Measurements from ENCODE around the gene DHFR.

DHFR gene

GRCh38 chr5:80697100-80697499 lies 42.3 kb upstream of the DHFR start:
- H3K9me3 ChIP-seq: no peaks in the 10 kb centered on the region
- no peaks in the 10 kb centered on the region for H3K4me1 ChIP-seq
- no peak overlapping the region for H3K4me3 ChIP-seq (ENCODE audit: low read depth, low read length)
- H3K27me3 ChIP-seq: no peaks in the 10 kb centered on the region
- DNase-seq: no peak
- TF ChIP-seq CTCF (IDR thresholded peaks at IDR 0.05; ENCODE audit: low read depth, low read length): no peak
- H3K36me3 ChIP-seq: no peaks in the 10 kb centered on the region; the same call in 1 of the 2 replicates

- H3K27me3 ChIP-seq: no peaks in the 10 kb centered on the region
- H3K4me3 ChIP-seq (ENCODE audit: low read depth, low read length): no peak overlapping the region
- no peak for DNase-seq
- no peaks in the 10 kb centered on the region for H3K9me3 ChIP-seq
- no peaks in the 10 kb centered on the region; the same call in 1 of the 2 replicates for H3K36me3 ChIP-seq
- no peak for TF ChIP-seq CTCF (IDR thresholded peaks at IDR 0.05; ENCODE audit: low read depth, low read length)
- no peaks in the 10 kb centered on the region for H3K4me1 ChIP-seq
Measured at GRCh38 chr5:80696450-80696849, 41.7 kb upstream of the DHFR start.

- H3K4me3 ChIP-seq (ENCODE audit: low read depth, low read length): no peak overlapping the region
- DNase-seq: no peak
- H3K27me3 ChIP-seq: no peaks in the 10 kb centered on the region
- no peaks in the 10 kb centered on the region; the same call in 1 of the 2 replicates for H3K36me3 ChIP-seq
- no peaks in the 10 kb centered on the region for H3K9me3 ChIP-seq
- TF ChIP-seq CTCF (IDR thresholded peaks at IDR 0.05; ENCODE audit: low read depth, low read length): no peak
- no peaks in the 10 kb centered on the region for H3K4me1 ChIP-seq
Measured at GRCh38 chr5:80695666-80696065, 40.9 kb upstream of the DHFR start.

- no peak for TF ChIP-seq CTCF (IDR thresholded peaks at IDR 0.05; ENCODE audit: low read depth, low read length)
- H3K27me3 ChIP-seq: no peaks in the 10 kb centered on the region
- H3K4me1 ChIP-seq: no peaks in the 10 kb centered on the region
- H3K4me3 ChIP-seq (ENCODE audit: low read depth, low read length): no peak overlapping the region
- H3K36me3 ChIP-seq: no peaks in the 10 kb centered on the region
- H3K9me3 ChIP-seq: no peaks in the 10 kb centered on the region
- DNase-seq: no peak
Measured at GRCh38 chr5:80689627-80690026, 34.8 kb upstream of the DHFR start.

GRCh38 chr5:80688648-80689420 lies 34.1 kb upstream of the DHFR start:
- DNase-seq: no peak
- no peaks in the 10 kb centered on the region for H3K9me3 ChIP-seq
- no peaks in the 10 kb centered on the region for H3K4me1 ChIP-seq
- no peaks in the 10 kb centered on the region for H3K27me3 ChIP-seq
- H3K36me3 ChIP-seq: no peaks in the 10 kb centered on the region
- no peak overlapping the region for H3K4me3 ChIP-seq (ENCODE audit: low read depth, low read length)
- no peak for TF ChIP-seq CTCF (IDR thresholded peaks at IDR 0.05; ENCODE audit: low read depth, low read length)

- Histone ChIP-seq H3K4me3 (ENCODE audit: low read depth, low read length) (no peak overlapping the region), H3K4me1 (no peaks in the 10 kb centered on the region), H3K9me3 (no peaks in the 10 kb centered on the region), H3K36me3 (no peaks in the 10 kb centered on the region), H3K27me3 (no peaks in the 10 kb centered on the region)
- peak; percentile 30; the same call in 1 of the 2 replicates for TF ChIP-seq CTCF (IDR thresholded peaks at IDR 0.05; ENCODE audit: low read depth, low read length)
- no peak for DNase-seq
Measured at GRCh38 chr5:80686757-80687156, 32.0 kb upstream of the DHFR start.

All from BE2C (cell line).